HG03103 (cell line): Measurements from ENCODE around the gene ITPKC.
A peak's percentile ranks its signal among the peaks of the same experiment; 100 is the strongest.
"Not testable (repeated sequence)": the region's sequence is repeated elsewhere in the genome, so short reads cannot be mapped to it uniquely, and the experiment has no call there.

ENCODE experiments used
- ATAC-seq: cut with Tn5 transposase; IDR thresholded peaks from one replicate; pipeline ENCODE4 v1.9.1; 2021; ENCODE audit warnings: low read depth; ENCODE audit not compliant: unreplicated experiment

The ITPKC gene

GRCh38 chr19:40758491-40758890, 41.6 kb downstream of the ITPKC start:
- ATAC-seq = no peak

GRCh38 chr19:40759352-40759751, 42.4 kb downstream of the ITPKC start:
- no peak for ATAC-seq

- no peak for ATAC-seq
These were observed 46.0 kb downstream of the ITPKC start for GRCh38 chr19:40762754-40763470.

- no peak for ATAC-seq
These were observed 46.6 kb downstream of the ITPKC start for GRCh38 chr19:40763526-40763925.

- no peak for ATAC-seq
These were observed 47.1 kb downstream of the ITPKC start for GRCh38 chr19:40763963-40764362.

- not testable (repeated sequence) for ATAC-seq
These were observed 49.5 kb downstream of the ITPKC start for GRCh38 chr19:40766385-40766784.

GRCh38 chr19:40768869-40769268, 52.0 kb downstream of the ITPKC start:
- ATAC-seq = no peak

GRCh38 chr19:40771101-40771862, 54.4 kb downstream of the ITPKC start:
- ATAC-seq = not testable (repeated sequence)

GRCh38 chr19:40774916-40775631, 58.2 kb downstream of the ITPKC start, which contains the start of gene MIA:
Gene MIA (plus strand): TSS chr19:40775521. CDS start chr19:40775543, 22 bp downstream.
- ATAC-seq = no peak

GRCh38 chr19:40775632-40776022, 58.7 kb downstream of the ITPKC start:
- no peak for ATAC-seq

- ATAC-seq = no peak
These were observed 59.5 kb downstream of the ITPKC start for GRCh38 chr19:40776364-40776763.

- peak; percentile 47 for ATAC-seq
These were observed 60.2 kb downstream of the ITPKC start for GRCh38 chr19:40776932-40777644.

GRCh38 chr19:40777645-40777936, 60.7 kb downstream of the ITPKC start:
- ATAC-seq = no peak

GRCh38 chr19:40777937-40778705, 61.2 kb downstream of the ITPKC start, which contains the start of gene RAB4B:
Gene RAB4B (plus strand): TSS chr19:40778247. CDS start chr19:40778376, 129 bp downstream.
- peak; percentile 44 for ATAC-seq

GRCh38 chr19:40778706-40779284, 61.9 kb downstream of the ITPKC start:
- ATAC-seq = no peak

GRCh38 chr19:40780582-40780981, 63.7 kb downstream of the ITPKC start:
- ATAC-seq = no peak

- ATAC-seq = no peak
These were observed 64.2 kb downstream of the ITPKC start for GRCh38 chr19:40781140-40781539.

GRCh38 chr19:40783711-40784110, 66.8 kb downstream of the ITPKC start:
- ATAC-seq = no peak

GRCh38 chr19:40784146-40784545, 67.2 kb downstream of the ITPKC start:
- not testable (repeated sequence) for ATAC-seq

GRCh38 chr19:40785526-40785925, 68.6 kb downstream of the ITPKC start:
- ATAC-seq = no peak
